ENCODE data around the gene FOCAD.

DNA sequence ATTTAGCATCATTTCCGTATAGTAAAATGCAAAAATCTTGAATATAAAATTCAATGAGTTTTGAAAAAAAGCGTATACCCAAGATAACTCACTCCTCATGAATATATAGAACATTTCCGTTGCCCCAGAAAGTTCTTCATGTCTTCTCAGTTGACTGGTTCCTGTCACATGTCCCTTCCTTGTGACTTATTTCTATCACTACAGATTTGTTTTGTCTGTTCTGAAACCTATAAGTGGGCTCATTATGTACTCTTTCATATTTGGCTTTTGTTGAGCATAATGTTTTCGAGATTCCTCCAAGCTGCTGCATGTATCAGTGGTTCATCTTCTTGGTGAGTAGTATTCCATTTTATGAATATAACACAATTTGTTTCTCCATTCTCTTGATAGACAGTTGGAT is 358.4 kb downstream of the FOCAD start:
- TF ChIP-seq ZFP3 (CRISPR knock-in tag; IDR thresholded peaks at IDR 0.05), result no peak
- no peak for TF ChIP-seq CREB5 (CRISPR knock-in tag; IDR thresholded peaks at IDR 0.05; ENCODE audit: low read depth)
- TF ChIP-seq, protein P1, sequence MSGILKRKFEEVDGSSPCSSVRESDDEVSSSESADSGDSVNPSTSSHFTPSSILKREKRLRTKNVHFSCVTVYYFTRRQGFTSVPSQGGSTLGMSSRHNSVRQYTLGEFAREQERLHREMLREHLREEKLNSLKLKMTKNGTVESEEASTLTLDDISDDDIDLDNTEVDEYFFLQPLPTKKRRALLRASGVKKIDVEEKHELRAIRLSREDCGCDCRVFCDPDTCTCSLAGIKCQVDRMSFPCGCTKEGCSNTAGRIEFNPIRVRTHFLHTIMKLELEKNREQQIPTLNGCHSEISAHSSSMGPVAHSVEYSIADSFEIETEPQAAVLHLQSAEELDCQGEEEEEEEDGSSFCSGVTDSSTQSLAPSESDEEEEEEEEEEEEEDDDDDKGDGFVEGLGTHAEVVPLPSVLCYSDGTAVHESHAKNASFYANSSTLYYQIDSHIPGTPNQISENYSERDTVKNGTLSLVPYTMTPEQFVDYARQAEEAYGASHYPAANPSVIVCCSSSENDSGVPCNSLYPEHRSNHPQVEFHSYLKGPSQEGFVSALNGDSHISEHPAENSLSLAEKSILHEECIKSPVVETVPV (CRISPR knock-in tag; IDR thresholded peaks at IDR 0.05), result no peak

Measured in SK-N-SH treated with all-trans-retinoic acid at 6 μM for 48 hours (cell line).